Measurements from ENCODE around the gene KCNMB2.

GRCh38 chr3:178748874-178749273 is 212.6 kb downstream of the KCNMB2 start:
- no peak for TF ChIP-seq YY1 (IDR thresholded peaks at IDR 0.05; ENCODE audit: insufficient read depth, insufficient read length)
- TF ChIP-seq ZNF274 (IDR thresholded peaks at IDR 0.05; ENCODE audit: low read depth, low read length): no peak

Data from NT2/D1 (cell line).